ENCODE data around the gene PLEKHH3. TPM values are rescaled to one million over a fixed set of nuclear protein-coding genes. Genes with fewer than 3 reads are reported as not detected.

The PLEKHH3 gene
- 10 to 100 TPM; 23.6 to 41.7 (median 35.5) TPM for polyA plus RNA-seq (ENCODE audit: insufficient read length in 10 of 10)
- long read RNA-seq, donor 1, partial matches to known transcripts: 0 of 3 reads
- long read RNA-seq, donor 1, other reads (novel, unspliced or antisense): 0 of 3 reads
- long read RNA-seq, donor 2, partial matches to known transcripts: 0 of 1 reads
- long read RNA-seq, donor 2, other reads (novel, unspliced or antisense): 0 of 1 reads
- long read RNA-seq, donor 3: 0 reads
- long read RNA-seq, donor 4, partial matches to known transcripts: 0 of 3 reads
- long read RNA-seq, donor 4, other reads (novel, unspliced or antisense): 0 of 3 reads
- long read RNA-seq, donor 5, partial matches to known transcripts: 0 of 3 reads
- long read RNA-seq, donor 5, other reads (novel, unspliced or antisense): 0 of 3 reads
- long read RNA-seq, donor 6, partial matches to known transcripts: 0 of 8 reads
- long read RNA-seq, donor 6, other reads (novel, unspliced or antisense): 0 of 8 reads
- long read RNA-seq, donor 7, partial matches to known transcripts: 0 of 2 reads
- long read RNA-seq, donor 7, other reads (novel, unspliced or antisense): 0 of 2 reads
- long read RNA-seq, donor 8: 0 reads
- long read RNA-seq, donor 9: 0 reads

GRCh38 chr17:42676424-42677011 is at the start of gene PLEKHH3:
Gene PLEKHH3 (minus strand): TSS chr17:42676994. CDS start chr17:42676563, 431 bp downstream.
- peak in 1 of 3 donors; percentile 94 for DNase-seq

DNA sequence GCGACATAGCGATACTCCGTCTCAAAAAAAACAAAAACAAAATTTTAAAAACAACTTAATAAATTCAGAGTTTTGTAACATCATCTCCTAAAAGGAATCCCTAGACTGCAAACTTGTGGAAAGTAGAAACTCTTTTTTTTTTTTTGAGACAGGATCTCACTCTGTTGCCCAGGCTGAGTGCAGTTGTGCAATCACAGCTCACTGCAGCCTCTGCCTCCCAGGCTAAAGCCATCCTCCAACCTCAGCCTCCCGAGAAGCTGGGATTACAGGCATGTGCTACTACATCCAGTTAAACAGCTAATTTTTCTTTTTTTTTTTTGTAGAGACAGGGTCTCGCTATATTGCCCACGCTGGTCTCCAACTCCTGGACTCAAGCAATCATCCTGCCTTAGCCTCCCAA is 48.3 kb upstream of the PLEKHH3 start:
- no peak for DNase-seq

DNA sequence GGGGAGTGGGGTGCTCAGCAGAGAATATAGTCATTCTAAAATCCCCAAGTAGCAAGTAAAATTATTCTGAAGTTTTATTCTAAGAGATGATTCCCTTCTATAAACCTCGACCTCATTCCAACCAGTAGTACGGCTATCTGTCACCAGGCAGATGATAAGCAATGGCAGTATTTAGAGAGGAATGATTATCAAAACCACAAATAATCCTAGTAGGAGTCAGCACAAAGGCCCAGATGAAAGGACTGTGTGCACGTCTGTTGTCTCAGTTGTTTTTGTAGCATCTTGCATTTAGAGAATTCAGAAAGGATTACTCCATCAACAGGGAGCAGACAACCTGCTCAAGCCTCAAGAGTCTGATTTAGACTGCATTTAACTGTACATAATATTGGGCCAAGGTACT is 46.8 kb upstream of the PLEKHH3 start:
- no peak for DNase-seq

DNA sequence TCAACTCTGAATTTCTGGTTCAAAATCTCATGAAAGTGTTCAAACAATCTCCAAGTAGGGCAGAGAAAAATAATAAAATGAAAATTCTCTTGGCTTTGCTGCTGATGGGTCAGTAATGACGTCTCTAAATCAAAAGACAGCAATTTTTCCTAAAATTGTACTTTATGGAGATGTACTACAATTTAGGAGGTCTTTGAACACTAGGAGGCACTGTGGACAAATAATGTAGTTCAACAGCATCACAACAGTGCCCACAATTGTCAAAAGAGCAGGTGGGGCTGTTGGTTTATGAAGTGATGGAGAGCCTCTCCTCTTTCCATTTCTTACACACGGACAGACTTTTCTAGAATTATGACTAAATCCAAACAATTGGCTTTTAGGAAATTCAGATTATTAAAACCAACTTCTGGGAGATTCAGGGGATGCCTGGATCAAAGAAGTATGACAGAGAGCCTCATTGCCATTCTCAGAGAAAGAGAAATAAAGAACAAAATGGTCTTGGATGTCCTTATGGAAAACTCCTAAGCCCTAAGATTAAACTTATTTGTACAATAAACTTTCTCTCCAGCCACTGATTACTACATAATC is 44.3 kb upstream of the PLEKHH3 start:
- peak; percentile 57 to 80 (median 71) for DNase-seq

GRCh38 chr17:42709561-42709960 is 32.8 kb upstream of the PLEKHH3 start:
- no peak for DNase-seq

DNA sequence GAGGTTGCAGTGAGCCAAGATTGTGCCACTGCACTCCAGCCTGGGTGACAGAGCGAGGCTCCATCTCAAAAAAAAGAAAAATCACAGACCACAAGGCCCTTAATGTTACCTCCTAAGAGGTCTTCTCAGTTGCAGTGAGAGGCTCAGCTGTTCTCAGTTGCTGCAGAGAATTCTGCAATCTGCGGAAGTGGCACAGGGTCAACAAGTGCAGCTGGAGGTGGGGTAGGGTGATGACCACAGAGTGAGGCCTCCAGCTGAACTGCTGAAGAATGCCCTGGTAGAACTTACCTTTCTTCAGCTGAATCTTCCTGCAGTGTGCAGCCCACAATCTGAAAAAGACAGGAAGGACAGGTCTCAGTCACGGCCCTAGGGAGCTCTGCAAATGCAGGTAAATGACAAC is 31.8 kb upstream of the PLEKHH3 start:
- DNase-seq: no peak

DNA sequence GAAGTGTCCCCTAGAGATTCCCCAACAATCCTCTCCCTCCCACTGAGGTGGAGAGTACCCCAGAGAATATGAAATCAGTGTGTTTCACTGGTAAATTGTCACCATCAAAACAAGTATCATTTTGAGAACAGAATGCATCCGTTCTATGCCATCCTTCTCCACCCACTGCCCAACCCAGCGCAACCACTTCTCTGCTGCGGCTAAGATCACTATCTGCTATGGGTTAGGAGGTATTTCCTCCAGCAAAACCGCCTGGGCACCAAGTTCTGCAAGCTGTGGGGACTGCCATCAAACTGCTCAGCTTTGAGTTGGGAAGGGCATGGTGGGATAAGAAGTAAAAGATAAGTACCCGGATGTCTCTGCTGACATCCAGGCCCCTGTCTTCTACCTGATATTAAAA is 29.9 kb upstream of the PLEKHH3 start:
- no peak for DNase-seq

DNA sequence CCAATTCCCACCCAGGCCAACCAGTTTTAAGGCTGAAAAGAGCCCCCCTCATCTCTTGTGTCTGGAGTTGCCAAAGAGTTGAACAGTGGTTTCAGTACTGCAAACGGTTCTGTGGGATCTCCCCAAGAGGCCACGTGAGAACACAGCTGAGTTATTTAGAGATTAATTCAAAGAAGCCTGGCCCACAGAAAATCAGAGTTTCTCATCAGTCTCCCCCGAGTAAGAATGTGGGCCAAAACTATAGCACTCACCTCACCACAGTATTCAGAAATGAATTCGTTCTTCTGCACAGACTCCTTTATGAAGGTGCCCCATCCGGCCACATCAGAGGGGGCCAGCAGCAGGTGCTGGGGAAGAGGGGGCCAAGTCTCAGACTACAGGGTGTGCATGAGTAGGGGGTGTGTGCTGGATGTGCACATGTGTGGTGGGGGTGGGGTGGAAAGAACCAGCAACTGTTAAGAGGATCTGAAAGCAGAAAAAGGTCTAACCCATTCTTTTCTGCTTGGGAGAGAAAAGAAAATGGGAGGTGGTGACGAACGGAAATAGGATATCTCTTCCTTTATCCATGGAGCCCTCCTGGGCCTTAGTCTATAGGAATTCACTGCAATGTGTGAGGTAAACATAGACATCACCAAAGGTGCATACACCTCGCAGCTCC is 28.2 kb upstream of the PLEKHH3 start:
- no peak for DNase-seq

DNA sequence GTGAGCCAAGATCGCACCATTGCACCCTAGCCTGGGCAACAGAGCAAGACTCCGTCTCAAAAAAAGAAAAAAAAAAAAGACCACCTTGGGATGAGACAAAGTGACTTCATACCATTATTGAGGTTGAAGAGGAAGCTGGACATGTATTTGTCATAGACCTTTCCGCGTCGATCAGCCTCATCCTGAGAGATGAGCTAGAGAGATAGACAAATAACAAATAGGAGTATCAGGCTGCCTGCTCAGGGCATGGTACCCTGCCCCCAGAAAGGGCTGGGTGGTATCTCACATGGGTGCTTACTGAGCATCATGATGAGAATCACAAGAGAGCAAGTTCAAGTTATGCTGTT is 27.7 kb upstream of the PLEKHH3 start:
- no peak for DNase-seq

DNA sequence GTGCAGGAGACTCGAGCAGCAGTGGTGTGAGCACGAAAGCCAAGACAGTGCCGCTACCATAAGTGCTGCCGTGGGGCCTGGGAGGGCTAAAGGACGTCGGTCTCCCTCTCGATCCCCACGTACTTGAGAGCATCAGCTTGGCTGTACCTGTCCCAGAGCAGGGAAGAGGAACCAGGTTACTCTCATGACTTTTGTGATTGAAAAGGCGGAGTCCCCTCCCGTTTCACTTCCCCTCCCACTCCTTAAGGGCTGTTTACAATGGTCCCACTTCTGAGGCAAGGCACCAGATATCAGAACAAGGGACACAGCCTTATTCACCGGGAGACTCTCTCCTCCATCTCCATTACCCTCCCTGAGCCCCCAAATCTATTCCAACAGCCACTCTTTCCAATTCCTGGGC is 25.7 kb upstream of the PLEKHH3 start:
- DNase-seq: no peak

- DNase-seq: no peak
Measured at GRCh38 chr17:42700586-42701289, 23.9 kb upstream of the PLEKHH3 start.

DNA sequence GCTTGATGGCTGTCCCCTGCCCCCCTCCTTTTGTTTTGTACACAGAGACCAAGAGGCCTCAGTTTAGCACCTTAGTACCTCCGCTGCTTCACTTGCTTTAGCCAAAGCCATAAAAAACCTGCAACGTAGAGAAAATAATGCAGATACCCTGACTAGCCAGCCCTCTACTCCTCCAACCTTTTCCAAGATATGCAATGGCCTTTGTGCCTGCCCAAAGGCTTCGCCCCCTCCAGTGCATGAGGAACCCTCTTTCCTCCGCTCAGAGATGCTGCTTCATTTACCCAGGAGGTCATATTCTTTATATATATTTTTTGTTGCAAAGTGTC is 22.6 kb upstream of the PLEKHH3 start:
- DNase-seq: no peak

DNA sequence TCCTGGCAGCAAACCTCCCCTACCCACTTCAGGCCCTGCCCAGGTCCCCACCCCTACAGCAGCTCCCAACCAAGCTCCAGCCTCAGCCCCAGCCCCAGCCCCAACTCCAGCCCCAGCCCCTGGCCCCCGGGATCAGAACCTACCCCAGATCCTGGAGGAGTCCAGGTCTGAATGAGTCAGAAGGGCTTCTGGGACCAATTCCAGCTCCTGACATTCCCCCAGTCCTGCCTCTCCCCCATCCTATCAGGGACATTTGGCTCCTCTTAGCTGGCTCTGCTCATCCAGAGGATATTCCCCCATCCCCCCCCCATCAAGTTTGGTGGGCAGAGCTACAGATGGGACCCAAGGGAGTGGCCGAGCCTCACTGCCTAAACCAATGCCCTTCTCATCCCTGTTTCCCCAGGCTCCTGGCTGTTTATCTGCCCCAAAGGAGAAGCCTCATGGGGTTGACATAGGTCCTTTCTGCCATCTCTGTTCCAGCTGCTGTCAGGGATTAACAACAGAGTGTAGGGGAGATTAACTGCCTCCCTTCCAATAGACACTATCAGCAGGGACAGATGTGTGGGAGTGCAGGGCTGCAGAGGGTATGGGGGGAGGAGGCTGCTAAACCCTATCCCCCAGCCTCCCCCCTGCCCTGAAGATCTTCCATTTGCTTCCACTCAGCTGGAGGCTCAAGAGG is 22.1 kb upstream of the PLEKHH3 start:
- DNase-seq: peak in 2 of 3 donors; percentile 40 to 70

DNA sequence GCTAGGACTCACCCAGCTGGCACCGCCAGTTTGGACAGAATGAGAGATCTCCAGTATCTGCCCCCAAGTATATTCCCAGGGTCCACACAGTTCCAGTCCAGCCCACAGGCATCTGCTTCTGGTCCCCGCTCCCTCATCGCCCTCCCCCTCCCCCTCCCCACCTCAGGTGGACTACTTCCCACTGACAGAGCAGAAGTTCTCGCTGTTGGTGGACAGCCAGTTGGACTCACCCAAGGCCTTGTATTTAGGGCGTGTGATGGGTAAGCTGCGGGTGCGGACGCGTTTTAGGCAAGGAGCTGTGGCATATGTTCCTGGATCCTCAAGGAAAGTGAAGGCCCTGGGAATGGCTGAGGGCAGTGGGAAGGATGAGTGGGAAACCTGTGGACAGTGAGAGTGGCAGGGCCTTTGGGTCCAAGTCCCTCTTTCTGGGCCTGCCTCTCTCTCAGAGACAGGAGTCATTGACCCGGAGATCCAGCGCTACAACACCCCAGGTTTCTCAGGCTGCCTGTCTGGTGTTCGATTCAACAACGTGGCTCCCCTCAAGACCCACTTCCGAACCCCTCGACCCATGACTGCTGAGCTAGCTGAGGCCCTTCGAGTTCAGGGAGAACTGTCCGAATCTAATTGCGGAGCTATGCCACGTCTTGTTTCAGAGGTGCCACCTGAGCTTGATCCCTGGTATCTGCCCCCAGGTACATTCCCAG is 20.5 kb upstream of the PLEKHH3 start:
- no peak for DNase-seq

DNA sequence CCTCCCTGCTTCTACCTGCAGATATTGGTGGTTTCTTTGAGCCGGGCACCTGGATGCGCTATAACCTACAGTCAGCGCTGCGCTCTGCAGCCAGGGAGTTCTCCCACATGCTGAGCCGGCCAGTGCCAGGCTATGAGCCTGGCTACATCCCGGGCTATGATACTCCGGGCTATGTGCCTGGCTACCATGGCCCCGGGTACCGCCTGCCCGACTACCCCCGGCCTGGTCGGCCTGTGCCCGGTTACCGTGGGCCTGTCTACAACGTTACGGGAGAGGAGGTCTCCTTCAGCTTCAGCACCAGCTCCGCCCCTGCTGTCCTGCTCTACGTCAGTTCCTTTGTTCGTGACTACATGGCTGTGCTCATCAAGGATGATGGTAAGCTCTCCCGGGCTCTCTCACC is 18.7 kb upstream of the PLEKHH3 start:
- DNase-seq: no peak

DNA sequence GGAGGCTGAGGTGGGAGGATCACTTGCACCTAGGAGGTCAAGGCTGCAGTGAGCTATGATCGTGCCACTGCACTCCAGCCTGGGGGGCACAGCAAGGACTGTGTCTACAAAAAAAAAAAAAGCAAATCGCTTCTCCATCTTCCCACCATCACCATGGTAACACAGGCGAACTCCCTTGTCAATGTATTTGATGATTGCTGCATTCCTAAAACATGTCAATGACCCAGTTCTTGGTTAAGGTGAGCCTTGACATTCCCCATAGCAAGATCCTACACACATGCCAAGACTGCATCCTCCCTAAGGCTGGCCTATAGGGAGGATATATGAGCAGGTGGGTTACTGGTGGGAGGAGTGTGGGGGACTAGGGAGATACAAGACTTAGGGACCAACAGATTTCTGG is 17.7 kb upstream of the PLEKHH3 start:
- DNase-seq: no peak

GRCh38 chr17:42692489-42692888 is 15.7 kb upstream of the PLEKHH3 start:
- DNase-seq: no peak

DNA sequence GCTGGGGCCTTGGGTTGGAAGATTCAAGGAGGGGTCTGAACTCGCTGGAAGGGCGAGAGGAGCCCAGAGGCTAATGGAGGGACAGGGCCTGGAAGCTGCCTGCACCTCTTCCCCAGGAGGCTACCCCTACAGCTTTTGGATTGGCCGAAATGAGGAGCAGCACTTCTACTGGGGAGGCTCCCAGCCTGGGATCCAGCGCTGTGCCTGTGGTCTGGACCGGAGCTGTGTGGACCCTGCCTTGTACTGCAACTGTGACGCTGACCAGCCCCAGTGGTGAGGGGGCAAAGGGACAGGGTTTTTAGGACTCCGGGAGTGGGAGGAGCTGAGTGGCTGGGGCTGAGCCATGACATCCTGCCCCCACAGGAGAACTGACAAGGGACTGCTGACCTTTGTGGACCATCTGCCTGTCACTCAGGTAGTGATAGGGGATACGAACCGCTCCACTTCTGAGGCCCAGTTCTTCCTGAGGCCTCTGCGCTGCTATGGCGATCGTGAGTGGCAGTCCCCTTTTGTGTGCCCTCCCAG is 14.3 kb upstream of the PLEKHH3 start:
- no peak for DNase-seq

- no peak for DNase-seq
Measured at GRCh38 chr17:42690596-42690995, 13.8 kb upstream of the PLEKHH3 start.

GRCh38 chr17:42687707-42688320 is 11.0 kb upstream of the PLEKHH3 start:
- DNase-seq: no peak
